Fibroblast of lung (primary cell): ENCODE data around the gene UCKL1.

Experiments
- EZH2 ChIP-seq: IDR thresholded peaks from 2 replicates; pipeline ENCODE4 v1.5.1; 2012; ENCODE audit warnings: low read length, control low read depth, mild to moderate bottlenecking; ENCODE audit errors: missing control alignments
- TF ChIP-seq, protein P1 (sequence below), 2 donors: IDR thresholded peaks in 1 of 2; conservative IDR thresholded peaks in 1 of 2; 1 replicate in 1 of 2; 2 replicates in 1 of 2; pipeline ENCODE4 v1.5.1; 2011 to 2012; ENCODE audit warnings: low read length in 2 of 2, control low read depth in 1 of 2, inconsistent platforms in 1 of 2, low read depth in 1 of 2, mild to moderate bottlenecking in 1 of 2

DNA sequence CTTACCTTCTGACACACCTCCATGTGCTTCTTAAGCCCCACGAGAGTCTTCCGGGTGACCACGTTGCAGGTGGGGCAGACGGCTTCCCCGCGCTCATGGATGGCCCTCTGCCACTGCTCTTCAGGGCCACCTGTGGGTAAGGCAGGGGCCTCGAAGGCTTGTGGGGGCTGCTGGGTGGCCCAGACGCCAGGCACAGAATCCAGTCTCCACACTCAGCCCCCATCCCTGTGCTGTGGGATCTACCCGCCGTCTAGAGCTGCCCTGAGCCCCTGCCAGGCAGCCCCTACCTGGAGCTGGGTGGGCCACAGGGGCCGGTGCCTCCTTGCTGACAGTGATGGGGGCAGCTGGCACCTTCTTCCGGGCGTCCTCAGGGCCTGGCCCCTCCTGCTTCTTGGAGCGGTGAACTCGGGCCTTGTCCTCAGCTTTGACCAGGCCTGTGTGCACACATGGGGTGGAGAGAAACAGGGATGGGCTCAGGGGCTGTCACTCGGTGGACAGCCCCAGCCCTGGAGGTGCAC is 7.6 kb upstream of the UCKL1 start:
- TF ChIP-seq, protein P1, sequence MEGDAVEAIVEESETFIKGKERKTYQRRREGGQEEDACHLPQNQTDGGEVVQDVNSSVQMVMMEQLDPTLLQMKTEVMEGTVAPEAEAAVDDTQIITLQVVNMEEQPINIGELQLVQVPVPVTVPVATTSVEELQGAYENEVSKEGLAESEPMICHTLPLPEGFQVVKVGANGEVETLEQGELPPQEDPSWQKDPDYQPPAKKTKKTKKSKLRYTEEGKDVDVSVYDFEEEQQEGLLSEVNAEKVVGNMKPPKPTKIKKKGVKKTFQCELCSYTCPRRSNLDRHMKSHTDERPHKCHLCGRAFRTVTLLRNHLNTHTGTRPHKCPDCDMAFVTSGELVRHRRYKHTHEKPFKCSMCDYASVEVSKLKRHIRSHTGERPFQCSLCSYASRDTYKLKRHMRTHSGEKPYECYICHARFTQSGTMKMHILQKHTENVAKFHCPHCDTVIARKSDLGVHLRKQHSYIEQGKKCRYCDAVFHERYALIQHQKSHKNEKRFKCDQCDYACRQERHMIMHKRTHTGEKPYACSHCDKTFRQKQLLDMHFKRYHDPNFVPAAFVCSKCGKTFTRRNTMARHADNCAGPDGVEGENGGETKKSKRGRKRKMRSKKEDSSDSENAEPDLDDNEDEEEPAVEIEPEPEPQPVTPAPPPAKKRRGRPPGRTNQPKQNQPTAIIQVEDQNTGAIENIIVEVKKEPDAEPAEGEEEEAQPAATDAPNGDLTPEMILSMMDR (conservative IDR thresholded peaks at IDR 0.05 in 1 of 2, IDR thresholded peaks at IDR 0.05 in 1 of 2; ENCODE audit: low read depth in 1 of 2, low read length in 2 of 2): no peak
- TF ChIP-seq EZH2: no peak
